CD4-positive, alpha-beta T cell (primary cell): ENCODE results near the gene FABP1. TPM values are rescaled to one million over a fixed set of nuclear protein-coding genes. Genes with fewer than 3 reads are reported as not detected.

Experiments used
- ATAC-seq: fragments of 200-7000 bp; cut with Tn5 transposase; one replicate; pipeline ENCODE4 v1.10.0; 2022; ENCODE audit warnings: mild to moderate bottlenecking; ENCODE audit not compliant: poor library complexity
- CTCF ChIA-PET: fragments of 350-600 bp; sonication (Branson Sonifier 250); formaldehyde crosslinking; loops from one replicate; lab custom pipeline; 2021; ENCODE audit warnings: antibody characterized with exemption, inconsistent platforms; lab: Charles Lee
- POLR2A ChIA-PET: fragments of 350-600 bp; sonication (Branson Sonifier 250); formaldehyde crosslinking; loops from one replicate; lab custom pipeline; 2021; ENCODE audit warnings: antibody characterized with exemption, inconsistent platforms; lab: Charles Lee
- DNase-seq, 14 experiments: peaks; one replicate each; pipeline ENCODE4 v3.0.0-alpha.2; 2013 to 2020; ENCODE audit warnings: mixed read lengths in 2 of 14
- H3K27ac ChIP-seq, 2 donors: one replicate each; pipeline versions ENCODE4 v1.5.1 to v1.7.0; 2013; ENCODE audit warnings: low read length in 2 of 2, low read depth in 1 of 2, mild to moderate bottlenecking in 1 of 2
- H3K27me3 ChIP-seq, 2 experiments: 1 replicate in 1 of 2; 2 replicates in 1 of 2; pipeline versions ENCODE4 v1.6.1 to v1.7.0; 2013; ENCODE audit warnings: low read length in 2 of 2, control low read depth in 1 of 2, mild to moderate bottlenecking in 1 of 2, moderate library complexity in 1 of 2; ENCODE audit not compliant: insufficient read depth in 2 of 2, control insufficient read depth in 1 of 2
- H3K36me3 ChIP-seq: one replicate; pipeline ENCODE4 v1.6.1; 2013; ENCODE audit warnings: low read length, control low read depth; ENCODE audit not compliant: insufficient read depth
- H3K4me1 ChIP-seq: one replicate; pipeline ENCODE4 v1.6.1; 2013; ENCODE audit warnings: low read length, control low read depth; ENCODE audit not compliant: insufficient read depth
- H3K4me3 ChIP-seq: one replicate; pipeline ENCODE4 v1.5.1; 2013; ENCODE audit warnings: mild to moderate bottlenecking, low read length, moderate library complexity
- H3K9me3 ChIP-seq, 2 experiments: 1 replicate in 1 of 2; 2 replicates in 1 of 2; pipeline versions ENCODE4 v1.6.1 to v1.7.0; 2013; ENCODE audit warnings: low read length in 2 of 2, mild to moderate bottlenecking in 2 of 2, control low read depth in 1 of 2, moderate library complexity in 1 of 2; ENCODE audit not compliant: control insufficient read depth in 1 of 2, insufficient read depth in 1 of 2
- H3K27ac Mint-ChIP-seq: one replicate; pipeline ENCODE4 v1.8.0; 2020; ENCODE audit warnings: mixed read lengths
- H3K27me3 Mint-ChIP-seq: one replicate; pipeline ENCODE4 v1.8.0; 2021; ENCODE audit warnings: mixed read lengths
- H3K36me3 Mint-ChIP-seq: one replicate; pipeline ENCODE4 v1.8.0; 2021; ENCODE audit warnings: low read depth, mixed read lengths
- H3K4me1 Mint-ChIP-seq: one replicate; pipeline ENCODE4 v1.8.0; 2021; ENCODE audit warnings: low read depth, mixed read lengths
- H3K4me3 Mint-ChIP-seq: one replicate; pipeline ENCODE4 v1.8.0; 2020; ENCODE audit warnings: mild to moderate bottlenecking, mixed read lengths
- H3K9me3 Mint-ChIP-seq: one replicate; pipeline ENCODE4 v1.8.0; 2020; ENCODE audit warnings: mixed read lengths
- intact Hi-C, 2 experiments: fragments of 100-400 bp; cut with DNase I in 1 of 2; cut with micrococcal nuclease in 1 of 2; formaldehyde crosslinking; loops; one replicate each; pipeline versions ENCODE4 v1.15.1 to v1.9.0; 2023 to 2025; cut with DNase I, micrococcal nuclease
- total RNA-seq, 174 experiments: library from RNA in 2 of 174; stranded (reverse) in 2 of 174; gene quantifications; one replicate each; pipeline ENCODE4 v1.2.3 and lab custom pipeline; 2021 to 2026
- TF ChIP-seq, protein P1 (sequence below): fragments of 200-600 bp; IDR thresholded peaks from one replicate; pipeline ENCODE4 v1.8.0; 2022; ENCODE audit warnings: antibody characterized with exemption, mild to moderate bottlenecking

FABP1 gene
- total RNA-seq, 2 experiments from 2014 or later, result not detected

DNA sequence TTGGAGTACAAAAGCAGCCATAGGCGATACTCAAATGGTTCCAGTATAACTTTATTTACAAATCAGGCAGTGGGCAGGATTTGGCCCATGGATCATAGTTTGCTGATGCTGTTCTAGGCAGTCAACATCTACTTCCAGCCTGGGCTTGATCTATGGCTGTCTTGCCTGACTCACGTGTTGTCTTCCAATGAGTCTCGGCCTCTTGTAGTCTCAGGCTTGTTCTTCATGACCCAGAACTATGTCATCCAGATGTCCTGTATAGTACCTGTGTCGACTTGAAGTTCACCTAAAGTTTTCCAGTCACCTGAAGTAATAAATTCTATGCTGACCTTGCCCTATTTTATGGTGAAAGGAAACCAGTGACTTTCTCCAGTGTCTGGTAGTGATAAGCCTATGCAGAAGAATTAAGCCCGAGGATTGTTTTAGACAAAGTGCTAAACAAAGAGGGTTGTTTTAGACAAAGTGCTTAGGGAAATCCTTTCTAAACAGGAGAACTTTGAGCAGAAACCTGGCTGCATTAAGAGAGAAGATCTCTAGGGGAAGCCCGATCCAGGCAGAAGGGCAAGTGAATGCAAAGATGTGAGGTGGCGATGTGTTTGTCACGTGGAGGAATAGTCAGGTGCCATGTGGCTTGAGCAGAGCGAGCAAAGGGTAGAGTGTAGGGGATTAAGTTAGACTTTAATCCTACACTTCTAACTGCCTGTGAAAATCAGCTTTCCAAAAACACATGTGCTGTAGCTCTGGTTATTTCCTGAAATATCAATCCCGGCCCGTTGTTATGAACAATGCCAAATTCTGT, 33.8 kb upstream of the FABP1 start:
- Histone ChIP-seq H3K36me3 (no peaks in the 10 kb centered on the region), H3K9me3 (no peaks in the 10 kb centered on the region), H3K4me1 (peaks cover 2% of the 10 kb centered on the region), H3K27ac (no peak overlapping the region), H3K27me3 (no peaks in the 10 kb centered on the region), H3K4me3 (no peak overlapping the region)
- H3K4me1 Mint-ChIP-seq, result no peaks in the 10 kb centered on the region
- no peak for DNase-seq
- intact Hi-C loops, result loop anchor here (5.0 to 10.0 kb wide), 2 partner anchors 157 to 159 kb away; no protein-coding TSS in a partner anchor
- H3K4me3 Mint-ChIP-seq, result no peak overlapping the region
- TF ChIP-seq, protein P1, sequence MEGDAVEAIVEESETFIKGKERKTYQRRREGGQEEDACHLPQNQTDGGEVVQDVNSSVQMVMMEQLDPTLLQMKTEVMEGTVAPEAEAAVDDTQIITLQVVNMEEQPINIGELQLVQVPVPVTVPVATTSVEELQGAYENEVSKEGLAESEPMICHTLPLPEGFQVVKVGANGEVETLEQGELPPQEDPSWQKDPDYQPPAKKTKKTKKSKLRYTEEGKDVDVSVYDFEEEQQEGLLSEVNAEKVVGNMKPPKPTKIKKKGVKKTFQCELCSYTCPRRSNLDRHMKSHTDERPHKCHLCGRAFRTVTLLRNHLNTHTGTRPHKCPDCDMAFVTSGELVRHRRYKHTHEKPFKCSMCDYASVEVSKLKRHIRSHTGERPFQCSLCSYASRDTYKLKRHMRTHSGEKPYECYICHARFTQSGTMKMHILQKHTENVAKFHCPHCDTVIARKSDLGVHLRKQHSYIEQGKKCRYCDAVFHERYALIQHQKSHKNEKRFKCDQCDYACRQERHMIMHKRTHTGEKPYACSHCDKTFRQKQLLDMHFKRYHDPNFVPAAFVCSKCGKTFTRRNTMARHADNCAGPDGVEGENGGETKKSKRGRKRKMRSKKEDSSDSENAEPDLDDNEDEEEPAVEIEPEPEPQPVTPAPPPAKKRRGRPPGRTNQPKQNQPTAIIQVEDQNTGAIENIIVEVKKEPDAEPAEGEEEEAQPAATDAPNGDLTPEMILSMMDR, result no peak
- ATAC-seq, result no peak
- no peak overlapping the region for H3K27ac Mint-ChIP-seq
- CTCF ChIA-PET, result no interaction called here
- H3K27me3 Mint-ChIP-seq, result no peaks in the 10 kb centered on the region
- no peaks in the 10 kb centered on the region for H3K9me3 Mint-ChIP-seq
- no peaks in the 10 kb centered on the region for H3K36me3 Mint-ChIP-seq
- POLR2A ChIA-PET, result no interaction called here

DNA sequence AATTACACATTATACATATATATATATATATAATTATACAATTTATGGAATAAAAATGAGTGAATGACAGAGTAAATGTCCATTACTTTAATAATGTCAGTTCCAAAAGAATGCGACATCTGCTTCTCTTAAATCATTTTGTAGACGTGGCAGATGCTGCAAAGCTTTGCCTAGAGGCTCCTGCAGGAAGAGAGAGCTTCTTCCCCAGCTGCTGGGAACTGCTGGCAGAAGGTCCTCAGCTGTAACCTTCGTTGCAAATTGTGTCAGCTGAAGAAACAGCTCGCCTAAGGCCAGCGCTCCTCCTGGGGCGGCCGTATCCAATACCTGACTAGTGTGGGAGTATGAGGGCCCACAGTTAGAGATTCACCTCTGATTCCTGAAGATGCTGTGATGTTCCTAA, 32.7 kb upstream of the FABP1 start:
- H3K27ac ChIP-seq, result no peak overlapping the region
- POLR2A ChIA-PET, result interaction anchor here (1.4 kb wide), 1 partner anchor 100 kb away, joined by 11 read pairs; no protein-coding TSS in a partner anchor
- CTCF ChIA-PET, result interaction anchor here (1.0 to 2.7 kb wide), 4 partner anchors 9 to 106 kb away, joined by 3 to 26 read pairs (median 6); no protein-coding TSS in a partner anchor
- TF ChIP-seq, protein P1, result no peak
- no peaks in the 10 kb centered on the region for H3K4me1 Mint-ChIP-seq
- no peaks in the 10 kb centered on the region for H3K36me3 Mint-ChIP-seq
- no peaks in the 10 kb centered on the region for H3K9me3 Mint-ChIP-seq
- no peak overlapping the region for H3K27ac Mint-ChIP-seq
- H3K4me3 ChIP-seq, result no peak overlapping the region
- DNase-seq (no peak), ATAC-seq (no peak)
- no peaks in the 10 kb centered on the region for H3K9me3 ChIP-seq
- no peak overlapping the region for H3K4me3 Mint-ChIP-seq
- H3K4me1 ChIP-seq, result peaks cover 2% of the 10 kb centered on the region
- no peaks in the 10 kb centered on the region for H3K36me3 ChIP-seq
- H3K27me3 Mint-ChIP-seq, result no peaks in the 10 kb centered on the region
- intact Hi-C loops, result loop anchor here (1.0 to 10.0 kb wide), 3 partner anchors 100 to 158 kb away; no protein-coding TSS in a partner anchor
- no peaks in the 10 kb centered on the region for H3K27me3 ChIP-seq

DNA sequence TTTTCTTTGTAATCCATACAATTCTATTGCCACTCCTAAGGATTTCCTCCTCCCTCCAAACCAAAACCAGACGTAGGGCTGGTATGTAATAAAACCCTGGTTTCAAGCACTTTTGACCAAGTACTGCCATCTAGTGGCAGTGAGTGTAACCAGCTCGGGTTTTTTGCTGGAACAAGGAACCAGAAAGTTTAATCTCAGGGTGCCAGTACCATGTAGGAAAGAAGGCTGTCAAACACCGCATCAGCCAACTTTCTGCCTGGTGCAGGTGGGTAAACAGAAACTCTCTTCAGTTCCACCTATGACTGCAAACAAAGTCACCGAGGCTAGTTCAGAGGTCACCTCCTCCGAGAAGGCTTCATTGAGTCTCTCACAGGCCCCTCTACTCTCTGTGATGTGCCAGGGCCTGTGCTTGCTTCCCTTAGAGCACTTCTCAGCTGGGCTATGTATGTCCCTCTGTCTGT, 32.1 kb upstream of the FABP1 start:
- ChIA-PET POLR2A (interaction anchor here (1.4 kb wide), 1 partner anchor 99 kb away, joined by 11 read pairs; no protein-coding TSS in a partner anchor), CTCF (interaction anchor here (0.9 to 2.7 kb wide), 5 partner anchors 9 to 105 kb away, joined by 3 to 26 read pairs (median 4); no protein-coding TSS in a partner anchor)
- ATAC-seq (no peak), DNase-seq (peak; percentile 17 to 76 (median 42))
- TF ChIP-seq, protein P1, result peak; percentile 94
- Mint-ChIP-seq H3K9me3 (no peaks in the 10 kb centered on the region), H3K36me3 (no peaks in the 10 kb centered on the region), H3K4me3 (no peak overlapping the region), H3K27ac (no peak overlapping the region), H3K27me3 (no peaks in the 10 kb centered on the region), H3K4me1 (no peaks in the 10 kb centered on the region)
- Histone ChIP-seq H3K4me1 (peaks cover 2% of the 10 kb centered on the region), H3K4me3 (no peak overlapping the region), H3K36me3 (no peaks in the 10 kb centered on the region), H3K27ac (no peak overlapping the region), H3K9me3 (no peaks in the 10 kb centered on the region), H3K27me3 (no peaks in the 10 kb centered on the region)
- intact Hi-C loops, result loop anchor here (1.0 to 10.0 kb wide), 3 partner anchors 100 to 158 kb away; no protein-coding TSS in a partner anchor
